A549 (cell line): ENCODE data around the gene LAPTM5. TPM values are rescaled to one million over a fixed set of nuclear protein-coding genes. Genes with fewer than 3 reads are reported as not detected.

Experiments
- ATAC-seq, 2 experiments: fragments of 200-7000 bp in 1 of 2; fragments of >200 bp in 1 of 2; cut with Nextera tagmentation in 1 of 2; cut with Tn5 transposase in 1 of 2; 3 replicates each; pipeline versions ENCODE4 v1.8.0 to v1.9.1; 2018 to 2020; ENCODE audit warnings: mild to moderate bottlenecking in 1 of 2, moderate library complexity in 1 of 2
- CTCF ChIA-PET: fragments of 300-600 bp; sonication (Branson Sonifier 250); formaldehyde crosslinking; extraction: SDS; loops from one replicate; lab custom pipeline; 2021; ENCODE audit warnings: antibody characterized with exemption, inconsistent platforms; lab: Yijun Ruan, JAX
- POLR2A ChIA-PET: fragments of 350-600 bp; formaldehyde crosslinking; extraction: SDS; loops from one replicate; lab custom pipeline; 2021; ENCODE audit warnings: antibody characterized with exemption, inconsistent platforms; lab: Yijun Ruan, JAX
- DNase-seq, 2 experiments: peaks; one replicate each; pipeline versions ENCODE4 v3.0.0 to v3.0.0-alpha.2; 2011 to 2016; ENCODE audit warnings: low read depth in 1 of 2, low spot score in 1 of 2
- FAIRE-seq: peaks from 2 replicates; lab custom pipeline; 2011; peaks lifted over from hg19 to GRCh38; lab: Jason Lieb, UNC
- H3K27ac ChIP-seq, 2 experiments: fragments of >200 bp; sonication (Bioruptor Twin); formaldehyde crosslinking; 3 replicates each; pipeline ENCODE4 v1.5.1; 2016 to 2017
- H3K4me1 ChIP-seq: fragments of >200 bp; sonication (Bioruptor Twin); formaldehyde crosslinking; 3 replicates; pipeline ENCODE4 v1.6.1; 2016
- H3K4me2 ChIP-seq: fragments of >200 bp; sonication (Bioruptor Twin); formaldehyde crosslinking; 3 replicates; pipeline ENCODE4 v1.6.1; 2016
- H3K4me3 ChIP-seq: fragments of >200 bp; sonication (Bioruptor Twin); formaldehyde crosslinking; 3 replicates; pipeline ENCODE4 v1.5.1; 2016
- H3K9me3 ChIP-seq: fragments of >200 bp; sonication (Bioruptor Twin); formaldehyde crosslinking; 3 replicates; pipeline ENCODE4 v1.6.1; 2016
- BHLHE40 ChIP-seq: IDR thresholded peaks from 2 replicates; pipeline ENCODE4 v1.6.1; 2012; ENCODE audit warnings: low read depth, low read length, inconsistent platforms
- CHD2 ChIP-seq: fragments of 150-350 bp; IDR thresholded peaks from 2 replicates; pipeline ENCODE4 v1.6.1; 2014; ENCODE audit warnings: low read length; ENCODE audit not compliant: partially characterized antibody
- ESRRA ChIP-seq: fragments of 150-350 bp; IDR thresholded peaks from 2 replicates; pipeline ENCODE4 v1.6.1; 2014; ENCODE audit warnings: mild to moderate bottlenecking, low read length, borderline replicate concordance
- GATA3 ChIP-seq: IDR thresholded peaks from 2 replicates; pipeline ENCODE4 v1.6.1; 2012; ENCODE audit warnings: borderline replicate concordance
- HDAC2 ChIP-seq: fragments of 200-600 bp; sonication (generic); IDR thresholded peaks from 2 replicates; pipeline ENCODE4 v1.6.1; 2016
- HEYL ChIP-seq: fragments of 250-450 bp; sonication (Bioruptor Pico); IDR thresholded peaks from 2 replicates; pipeline ENCODE4 v1.8.0; 2021; ENCODE audit warnings: mild to moderate bottlenecking, moderate library complexity
- HOXB13 ChIP-seq: fragments of 250-450 bp; sonication (Bioruptor Pico); IDR thresholded peaks from 2 replicates; pipeline ENCODE4 v1.5.0; 2020; ENCODE audit warnings: low read depth, mild to moderate bottlenecking, moderate library complexity
- HOXB5 ChIP-seq: fragments of 250-450 bp; sonication (Bioruptor Pico); IDR thresholded peaks from 2 replicates; pipeline ENCODE4 v1.5.0; 2020; ENCODE audit warnings: mild to moderate bottlenecking, moderate library complexity
- JUNB ChIP-seq: fragments of >200 bp; sonication (Bioruptor Twin); formaldehyde crosslinking; IDR thresholded peaks from 2 replicates; pipeline ENCODE4 v1.6.1; 2016
- MAFK ChIP-seq: fragments of 450-650 bp; IDR thresholded peaks from 2 replicates; pipeline ENCODE4 v1.6.1; 2014; ENCODE audit not compliant: partially characterized antibody
- NPAS2 ChIP-seq: fragments of 250-450 bp; sonication (Bioruptor Pico); IDR thresholded peaks from 2 replicates; pipeline ENCODE4 v1.8.0; 2022; ENCODE audit warnings: mild to moderate bottlenecking, moderate library complexity, borderline replicate concordance
- RAD21 ChIP-seq, 2 experiments: fragments of >200 bp in 1 of 2; sonication (Bioruptor Twin) in 1 of 2; formaldehyde crosslinking in 1 of 2; IDR thresholded peaks in 1 of 2; conservative IDR thresholded peaks in 1 of 2; 2 replicates in 1 of 2; 3 replicates in 1 of 2; pipeline ENCODE4 v1.6.1; 2012 to 2018; ENCODE audit warnings: inconsistent platforms in 1 of 2
- RARB ChIP-seq: fragments of 250-450 bp; sonication (Bioruptor Pico); IDR thresholded peaks from 2 replicates; pipeline ENCODE4 v1.8.0; 2021; ENCODE audit warnings: mild to moderate bottlenecking, moderate library complexity
- RNF2 ChIP-seq: fragments of 200-600 bp; sonication (generic); IDR thresholded peaks from 2 replicates; pipeline ENCODE4 v1.6.1; 2016; ENCODE audit warnings: low read depth, mild to moderate bottlenecking, antibody characterized with exemption, moderate library complexity, borderline replicate concordance
- SMC3 ChIP-seq: fragments of >200 bp; sonication (Bioruptor Twin); formaldehyde crosslinking; IDR thresholded peaks from 3 replicates; pipeline ENCODE4 v1.6.1; 2018; ENCODE audit warnings: inconsistent platforms
- TFCP2L1 ChIP-seq: fragments of 250-450 bp; sonication (Bioruptor Pico); IDR thresholded peaks from 2 replicates; pipeline ENCODE4 v1.5.0; 2021; ENCODE audit warnings: mild to moderate bottlenecking
- TP53 ChIP-seq: fragments of 250-450 bp; sonication (Bioruptor Pico); IDR thresholded peaks from 2 replicates; pipeline ENCODE4 v1.5.0; 2021; ENCODE audit warnings: mild to moderate bottlenecking, moderate library complexity
- ZSCAN20 ChIP-seq: fragments of 250-450 bp; sonication (Bioruptor Pico); IDR thresholded peaks from 2 replicates; pipeline ENCODE4 v1.8.0; 2022; ENCODE audit warnings: mild to moderate bottlenecking, moderate library complexity
- WGBS: methylation state at CpG from one replicate; pipeline ENCODE4 v1.1.6; 2017; ENCODE audit errors: missing lambda C conversion rate; 5-methylcytosine and 5-hydroxymethylcytosine counted together
- polyA plus RNA-seq, 4 experiments: library from polyadenylated mRNA; depleted of rRNA in 3 of 4; stranded (reverse); fragments of >200 nt; fragmentation: RNase III in 1 of 4; extraction: RNeasy Plus Mini Kit Qiagen cat#74134 plus additional on column Dnase treatment in 1 of 4; gene quantifications; 2 replicates in 3 of 4; 3 replicates in 1 of 4; pipeline ENCODE4 v1.2.3, GENCODE V29; 2011 to 2017
- TF ChIP-seq, protein P1 (sequence below): IDR thresholded peaks from 2 replicates; pipeline ENCODE4 v1.6.1; 2012
- TF ChIP-seq, protein P2 (sequence below): fragments of 250-450 bp; sonication (Bioruptor Pico); IDR thresholded peaks from 2 replicates; pipeline ENCODE4 v1.5.0; 2021; ENCODE audit warnings: mild to moderate bottlenecking, moderate library complexity, borderline replicate concordance
- TF ChIP-seq, protein P3 (sequence below): fragments of 200-600 bp; sonication (generic); IDR thresholded peaks from 2 replicates; pipeline ENCODE4 v1.6.1; 2016; ENCODE audit warnings: antibody characterized with exemption, mild to moderate bottlenecking, moderate library complexity
- TF ChIP-seq, protein P4 (sequence below): IDR thresholded peaks from 2 replicates; pipeline ENCODE4 v1.6.1; 2012

The LAPTM5 gene
- polyA plus RNA-seq, 2 of the 4 experiments (the other 2 are of a cell fraction) = 0.06 to 0.22 TPM

DNA sequence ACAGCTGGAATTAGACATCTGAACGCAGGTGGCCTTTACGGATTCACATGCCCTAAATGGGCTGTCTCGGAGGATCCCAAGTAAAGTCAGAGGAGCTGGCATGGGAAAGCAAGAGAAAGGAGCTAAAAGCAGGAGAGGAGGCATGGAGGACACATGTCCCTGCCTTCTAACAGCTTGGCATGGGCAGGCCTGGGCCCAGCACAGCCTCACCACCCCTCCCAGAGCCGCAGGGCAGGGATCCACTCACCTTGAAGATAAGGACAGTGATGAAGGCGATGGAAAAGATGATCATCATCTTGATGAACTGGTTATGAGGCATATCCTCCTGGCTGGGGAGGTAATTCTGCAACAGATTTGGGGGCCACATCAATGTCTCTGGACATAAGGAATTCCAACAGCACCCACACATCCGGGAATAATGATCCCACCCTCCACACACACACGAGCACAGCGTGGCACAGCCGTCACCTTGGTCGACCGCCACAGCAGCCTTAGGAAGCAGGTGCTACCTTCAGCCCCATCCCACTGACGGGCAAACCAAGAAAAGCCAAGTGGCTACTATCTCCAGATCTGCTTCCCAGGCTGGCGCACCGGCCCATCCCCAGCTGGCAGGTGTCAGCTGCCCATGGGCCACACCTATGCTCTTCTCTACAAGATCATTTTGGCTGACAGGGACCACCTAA lies 20.1 kb downstream of the LAPTM5 start:
- Histone ChIP-seq H3K9me3 (no peaks in the 10 kb centered on the region), H3K4me2 (no peak overlapping the region)
- TF ChIP-seq GATA3 = no peak
- TF ChIP-seq RNF2 = no peak
- TF ChIP-seq TP53 (CRISPR knock-in tag) = no peak
- TF ChIP-seq RAD21 (conservative IDR thresholded peaks at IDR 0.05 in 1 of 2, IDR thresholded peaks at IDR 0.05 in 1 of 2) = no peak
- no peak for TF ChIP-seq ZSCAN20
- TF ChIP-seq, protein P1, sequence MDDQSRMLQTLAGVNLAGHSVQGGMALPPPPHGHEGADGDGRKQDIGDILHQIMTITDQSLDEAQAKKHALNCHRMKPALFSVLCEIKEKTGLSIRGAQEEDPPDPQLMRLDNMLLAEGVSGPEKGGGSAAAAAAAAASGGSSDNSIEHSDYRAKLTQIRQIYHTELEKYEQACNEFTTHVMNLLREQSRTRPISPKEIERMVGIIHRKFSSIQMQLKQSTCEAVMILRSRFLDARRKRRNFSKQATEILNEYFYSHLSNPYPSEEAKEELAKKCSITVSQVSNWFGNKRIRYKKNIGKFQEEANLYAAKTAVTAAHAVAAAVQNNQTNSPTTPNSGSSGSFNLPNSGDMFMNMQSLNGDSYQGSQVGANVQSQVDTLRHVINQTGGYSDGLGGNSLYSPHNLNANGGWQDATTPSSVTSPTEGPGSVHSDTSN = no peak
- TF ChIP-seq HOXB13 (CRISPR knock-in tag) = no peak
- TF ChIP-seq ESRRA = no peak
- TF ChIP-seq CHD2 = no peak
- no peak for TF ChIP-seq TFCP2L1 (CRISPR knock-in tag)
- no peak for TF ChIP-seq HDAC2
- TF ChIP-seq BHLHE40 = no peak
- no peak for TF ChIP-seq HOXB5 (CRISPR knock-in tag)
- TF ChIP-seq NPAS2 (CRISPR knock-in tag) = no peak
- TF ChIP-seq HEYL (CRISPR knock-in tag) = no peak
- TF ChIP-seq, protein P2, sequence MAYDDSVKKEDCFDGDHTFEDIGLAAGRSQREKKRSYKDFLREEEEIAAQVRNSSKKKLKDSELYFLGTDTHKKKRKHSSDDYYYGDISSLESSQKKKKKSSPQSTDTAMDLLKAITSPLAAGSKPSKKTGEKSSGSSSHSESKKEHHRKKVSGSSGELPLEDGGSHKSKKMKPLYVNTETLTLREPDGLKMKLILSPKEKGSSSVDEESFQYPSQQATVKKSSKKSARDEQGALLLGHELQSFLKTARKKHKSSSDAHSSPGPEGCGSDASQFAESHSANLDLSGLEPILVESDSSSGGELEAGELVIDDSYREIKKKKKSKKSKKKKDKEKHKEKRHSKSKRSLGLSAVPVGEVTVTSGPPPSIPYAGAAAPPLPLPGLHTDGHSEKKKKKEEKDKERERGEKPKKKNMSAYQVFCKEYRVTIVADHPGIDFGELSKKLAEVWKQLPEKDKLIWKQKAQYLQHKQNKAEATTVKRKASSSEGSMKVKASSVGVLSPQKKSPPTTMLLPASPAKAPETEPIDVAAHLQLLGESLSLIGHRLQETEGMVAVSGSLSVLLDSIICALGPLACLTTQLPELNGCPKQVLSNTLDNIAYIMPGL (CRISPR knock-in tag) = no peak
- no peak for TF ChIP-seq MAFK
- TF ChIP-seq, all 56 proteins: peak for 0
- ChIA-PET POLR2A (no interaction called here), CTCF (interaction anchor here (0.7 to 2.5 kb wide), 2 partner anchors 19 to 45 kb away, joined by 3 to 10 read pairs; no protein-coding TSS in a partner anchor)
- ATAC-seq (no peak), DNase-seq (no peak), FAIRE-seq (no peak)
- WGBS = 70% methylated on average over 10 of the region's 14 CpGs
- Histone ChIP-seq H3K4me3 (no peak overlapping the region), H3K27ac (no peak overlapping the region), H3K4me1 (no peaks in the 10 kb centered on the region)

DNA sequence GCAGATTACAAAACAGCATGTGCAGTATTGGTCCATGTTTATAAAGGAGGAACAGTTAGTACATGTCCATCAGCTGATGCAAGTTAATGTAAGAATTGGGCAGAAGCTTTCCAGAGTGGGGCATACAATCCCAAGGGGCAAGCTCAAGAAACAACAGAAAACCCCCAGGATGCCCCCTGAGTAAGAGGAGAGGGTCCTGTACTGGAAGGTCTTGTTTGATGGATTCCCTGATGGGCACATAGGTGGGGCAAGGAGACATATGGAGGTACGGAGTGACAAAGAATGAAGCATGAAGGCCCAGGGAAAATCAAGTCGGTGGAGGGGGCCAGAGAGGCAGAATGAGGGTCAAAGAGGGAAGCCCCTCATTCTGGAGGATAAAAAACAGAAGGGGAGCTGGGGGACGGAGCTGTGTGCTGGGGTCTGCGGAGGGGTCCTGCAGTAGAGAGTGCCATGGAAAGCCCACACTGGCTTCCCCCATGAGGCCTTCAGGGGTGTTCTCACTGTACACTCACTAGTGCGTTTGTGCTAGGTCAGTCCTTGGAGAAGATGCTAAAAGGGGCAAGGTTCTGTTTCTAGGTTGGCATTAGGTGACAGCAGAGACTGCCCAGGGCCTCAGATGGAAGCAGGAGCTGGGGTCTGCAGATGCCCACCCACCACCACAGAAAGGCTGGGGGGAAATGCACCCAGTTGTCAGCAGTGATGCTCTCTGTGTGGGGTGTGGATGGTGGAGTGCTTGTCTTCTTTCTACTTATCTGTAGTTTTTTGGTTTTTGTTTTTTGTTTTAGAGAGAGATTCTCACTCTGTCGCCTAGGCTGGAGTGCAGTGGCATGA lies 21.7 kb downstream of the LAPTM5 start:
- CTCF ChIA-PET = interaction anchor here (1.1 to 2.5 kb wide), 4 partner anchors 10 to 47 kb away, joined by 6 to 10 read pairs (median 10); no protein-coding TSS in a partner anchor
- 61% methylated on average over 6 of the region's 6 CpGs for WGBS
- POLR2A ChIA-PET = interaction anchor here (0.6 kb wide), 1 partner anchor 9 kb away, joined by 6 read pairs; no protein-coding TSS in a partner anchor

DNA sequence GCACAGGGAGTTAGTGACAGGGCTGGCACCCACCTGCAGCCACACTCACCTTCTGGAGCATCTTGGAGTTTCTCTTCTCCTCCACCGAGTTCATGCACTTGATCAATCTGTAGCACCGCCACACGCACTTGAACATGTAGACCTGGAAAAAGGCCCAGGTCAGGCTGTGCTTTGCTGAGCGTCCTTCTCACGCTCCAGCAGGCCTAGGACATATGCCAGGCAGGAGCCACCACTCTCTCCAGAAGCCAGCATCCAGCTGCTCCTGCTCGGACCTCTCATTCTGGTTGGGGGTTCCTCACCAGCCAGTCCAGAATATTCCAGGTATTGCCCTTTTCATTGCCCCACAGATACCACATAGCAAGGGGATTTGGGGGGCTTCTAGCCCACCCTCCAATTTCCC lies 22.4 kb downstream of the LAPTM5 start:
- no peak for FAIRE-seq
- no peak for DNase-seq
- no peak overlapping the region for H3K4me2 ChIP-seq
- ChIA-PET CTCF (interaction anchor here (1.1 to 2.5 kb wide), 4 partner anchors 11 to 47 kb away, joined by 6 to 10 read pairs (median 10); no protein-coding TSS in a partner anchor), POLR2A (no interaction called here)
- TF ChIP-seq, protein P3, sequence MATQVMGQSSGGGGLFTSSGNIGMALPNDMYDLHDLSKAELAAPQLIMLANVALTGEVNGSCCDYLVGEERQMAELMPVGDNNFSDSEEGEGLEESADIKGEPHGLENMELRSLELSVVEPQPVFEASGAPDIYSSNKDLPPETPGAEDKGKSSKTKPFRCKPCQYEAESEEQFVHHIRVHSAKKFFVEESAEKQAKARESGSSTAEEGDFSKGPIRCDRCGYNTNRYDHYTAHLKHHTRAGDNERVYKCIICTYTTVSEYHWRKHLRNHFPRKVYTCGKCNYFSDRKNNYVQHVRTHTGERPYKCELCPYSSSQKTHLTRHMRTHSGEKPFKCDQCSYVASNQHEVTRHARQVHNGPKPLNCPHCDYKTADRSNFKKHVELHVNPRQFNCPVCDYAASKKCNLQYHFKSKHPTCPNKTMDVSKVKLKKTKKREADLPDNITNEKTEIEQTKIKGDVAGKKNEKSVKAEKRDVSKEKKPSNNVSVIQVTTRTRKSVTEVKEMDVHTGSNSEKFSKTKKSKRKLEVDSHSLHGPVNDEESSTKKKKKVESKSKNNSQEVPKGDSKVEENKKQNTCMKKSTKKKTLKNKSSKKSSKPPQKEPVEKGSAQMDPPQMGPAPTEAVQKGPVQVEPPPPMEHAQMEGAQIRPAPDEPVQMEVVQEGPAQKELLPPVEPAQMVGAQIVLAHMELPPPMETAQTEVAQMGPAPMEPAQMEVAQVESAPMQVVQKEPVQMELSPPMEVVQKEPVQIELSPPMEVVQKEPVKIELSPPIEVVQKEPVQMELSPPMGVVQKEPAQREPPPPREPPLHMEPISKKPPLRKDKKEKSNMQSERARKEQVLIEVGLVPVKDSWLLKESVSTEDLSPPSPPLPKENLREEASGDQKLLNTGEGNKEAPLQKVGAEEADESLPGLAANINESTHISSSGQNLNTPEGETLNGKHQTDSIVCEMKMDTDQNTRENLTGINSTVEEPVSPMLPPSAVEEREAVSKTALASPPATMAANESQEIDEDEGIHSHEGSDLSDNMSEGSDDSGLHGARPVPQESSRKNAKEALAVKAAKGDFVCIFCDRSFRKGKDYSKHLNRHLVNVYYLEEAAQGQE = no peak
- TF ChIP-seq, protein P4, sequence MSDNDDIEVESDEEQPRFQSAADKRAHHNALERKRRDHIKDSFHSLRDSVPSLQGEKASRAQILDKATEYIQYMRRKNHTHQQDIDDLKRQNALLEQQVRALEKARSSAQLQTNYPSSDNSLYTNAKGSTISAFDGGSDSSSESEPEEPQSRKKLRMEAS = no peak
- TF ChIP-seq, protein P2 (CRISPR knock-in tag) = no peak
- no peak for TF ChIP-seq TP53 (CRISPR knock-in tag)
- no peaks in the 10 kb centered on the region for H3K9me3 ChIP-seq
- no peak overlapping the region for H3K27ac ChIP-seq
- H3K4me1 ChIP-seq = no peaks in the 10 kb centered on the region
- WGBS = 84% methylated on average over 4 of the region's 6 CpGs
- no peak for ATAC-seq
- H3K4me3 ChIP-seq = no peak overlapping the region

More for the DNA sequence above, 21.7 kb downstream of the LAPTM5 start:
- Histone ChIP-seq H3K9me3 (no peaks in the 10 kb centered on the region), H3K4me3 (no peak overlapping the region), H3K4me2 (no peak overlapping the region), H3K4me1 (no peaks in the 10 kb centered on the region), H3K27ac (no peak overlapping the region)
- TF ChIP-seq HOXB13 (CRISPR knock-in tag) (no peak), JUNB (no peak), HOXB5 (CRISPR knock-in tag) (no peak), SMC3 (no peak), NPAS2 (CRISPR knock-in tag) (no peak), RARB (CRISPR knock-in tag) (no peak)
- no peak for ATAC-seq
- DNase-seq = no peak
- FAIRE-seq = no peak
